Thoracic aorta (tissue), 2 donors: Measurements from ENCODE around the gene KRTAP12-3. TPM values are rescaled to one million over a fixed set of nuclear protein-coding genes. Genes with fewer than 3 reads are reported as not detected.

Experiments used
- ATAC-seq: fragments of 150-250 bp; one replicate; pipeline ENCODE4 v1.8.0; 2017; ENCODE audit warnings: low read depth; ENCODE audit not compliant: insufficient number of reproducible peaks, low FRiP score
- DNase-seq: peaks from one replicate; pipeline ENCODE4 v3.0.0-alpha.2; 2020; ENCODE audit warnings: low spot score
- H3K27ac ChIP-seq, 2 donors: fragments of 200-600 bp; sonication (generic); 1 replicate in 1 of 2; 2 replicates in 1 of 2; pipeline ENCODE4 v1.5.1; 2016; ENCODE audit warnings: mild to moderate bottlenecking in 2 of 2, moderate library complexity in 2 of 2
- H3K27me3 ChIP-seq: fragments of 200-600 bp; sonication (generic); replicated peaks from 2 replicates; pipeline ENCODE4 v1.6.0; 2016; ENCODE audit warnings: mild to moderate bottlenecking; ENCODE audit not compliant: insufficient read depth
- H3K36me3 ChIP-seq: fragments of 200-600 bp; sonication (generic); one replicate; pipeline ENCODE4 v1.5.1; 2016
- H3K4me1 ChIP-seq, 2 donors: fragments of 200-600 bp; sonication (generic); 1 replicate in 1 of 2; 2 replicates in 1 of 2; pipeline versions ENCODE4 v1.5.1 to v1.6.0; 2016; ENCODE audit warnings: low read depth in 2 of 2, mild to moderate bottlenecking in 1 of 2; ENCODE audit not compliant: control insufficient read depth in 1 of 2
- H3K4me3 ChIP-seq: fragments of 200-600 bp; sonication (generic); 2 replicates; pipeline ENCODE4 v1.5.1; 2016; ENCODE audit warnings: mild to moderate bottlenecking
- H3K9me3 ChIP-seq: fragments of 200-600 bp; sonication (generic); 2 replicates; pipeline ENCODE4 v1.5.1; 2016
- CTCF ChIP-seq: fragments of 200-600 bp; sonication (generic); IDR thresholded peaks from one replicate; pipeline ENCODE4 v1.5.1; 2019; ENCODE audit warnings: antibody characterized with exemption
- total RNA-seq, 2 donors: library from RNA; depleted of rRNA; stranded (reverse); fragments of >200 nt; gene quantifications; one replicate each; pipeline versions ENCODE4 v1.1.0 to v1.2.3, GENCODE V29; 2016

KRTAP12-3 gene
- total RNA-seq, 2 donors from 2014 or later, result not detected

DNA sequence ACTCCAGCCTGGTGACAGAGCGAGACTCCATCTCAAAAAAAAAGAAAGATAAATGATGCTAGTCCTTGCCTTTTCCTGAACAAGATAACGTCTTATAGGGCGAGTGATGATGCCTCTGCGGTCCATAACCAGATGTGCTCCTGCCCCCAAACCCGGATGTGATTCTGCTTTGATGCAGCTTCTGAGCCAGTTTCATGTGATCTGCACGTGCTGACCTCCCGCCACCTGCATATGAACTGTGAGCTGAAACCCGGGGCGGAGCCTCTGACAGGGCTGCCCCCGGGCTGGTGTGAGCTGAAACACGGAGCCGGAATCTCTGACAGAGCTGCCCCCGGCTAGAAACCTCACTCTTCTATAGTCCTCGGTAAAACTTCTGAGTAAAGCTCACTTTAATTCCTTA lies 4.6 kb upstream of the KRTAP12-3 start:
- no peak for TF ChIP-seq CTCF
- ATAC-seq (no peak), DNase-seq (no peak)
- Histone ChIP-seq H3K27me3 (no peaks in the 10 kb centered on the region), H3K36me3 (no peaks in the 10 kb centered on the region), H3K4me3 (no peak overlapping the region), H3K4me1 (no peaks in the 10 kb centered on the region), H3K9me3 (peaks cover 3% of the 10 kb centered on the region), H3K27ac (no peak overlapping the region)

DNA sequence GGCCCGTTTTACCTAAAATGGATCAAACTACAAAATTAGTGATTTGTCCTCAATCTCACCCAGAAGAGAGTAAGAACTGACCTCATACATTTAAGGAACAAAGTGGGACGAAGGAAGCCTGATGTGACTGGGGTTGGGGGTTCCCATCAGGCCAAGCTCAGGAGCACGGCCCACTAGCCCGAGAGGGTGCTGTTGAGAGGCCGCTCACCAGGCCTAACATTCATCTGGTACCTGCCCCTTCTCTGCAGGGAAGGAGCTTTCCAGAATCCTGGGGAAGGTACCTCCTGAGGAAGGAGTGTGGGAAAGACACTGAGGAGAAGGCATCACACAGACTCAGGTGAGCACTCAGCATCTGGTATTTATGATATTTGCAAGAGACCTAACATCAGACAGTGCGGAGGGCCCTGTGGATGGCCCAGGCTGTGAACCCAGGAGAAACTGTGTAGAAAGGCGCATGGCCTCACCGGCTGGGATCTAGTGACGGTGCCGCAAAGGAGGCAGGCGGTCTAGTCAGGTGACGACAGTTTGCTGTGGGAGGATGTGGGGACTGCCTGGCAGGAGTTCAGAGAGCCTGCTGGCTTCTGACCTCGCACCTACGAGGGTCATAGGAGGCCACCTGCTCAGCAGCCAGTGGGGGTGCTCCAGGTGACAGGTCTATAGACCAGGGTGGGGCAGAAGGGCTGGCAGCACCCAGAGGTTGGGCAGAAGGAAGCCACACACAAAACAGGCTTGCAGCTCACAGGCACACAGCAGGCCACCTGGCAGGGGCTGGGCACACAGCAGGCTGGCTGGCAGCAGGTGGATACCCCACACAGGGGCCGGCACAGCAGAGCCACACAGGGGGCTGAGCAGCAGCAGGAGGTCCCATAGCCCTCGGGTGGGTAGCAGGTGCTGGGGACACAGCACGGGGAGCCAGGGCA lies 3.8 kb upstream of the KRTAP12-3 start:
- H3K36me3 ChIP-seq, result no peaks in the 10 kb centered on the region
- no peaks in the 10 kb centered on the region for H3K4me1 ChIP-seq
- TF ChIP-seq CTCF, result no peak
- peaks cover 3% of the 10 kb centered on the region for H3K9me3 ChIP-seq
- no peaks in the 10 kb centered on the region for H3K27me3 ChIP-seq
- H3K27ac ChIP-seq, result no peak overlapping the region
- H3K4me3 ChIP-seq, result no peak overlapping the region
- no peak for DNase-seq
- ATAC-seq, result no peak

- no peaks in the 10 kb centered on the region for H3K36me3 ChIP-seq
- no peaks in the 10 kb centered on the region for H3K4me1 ChIP-seq
- no peak for ATAC-seq
- no peaks in the 10 kb centered on the region for H3K27me3 ChIP-seq
- no peak within 1 kb of the TSS for H3K4me3 ChIP-seq
- no peak for DNase-seq
- no peak for TF ChIP-seq CTCF
- peaks cover 3% of the 10 kb centered on the region for H3K9me3 ChIP-seq
- H3K27ac ChIP-seq, result no peak within 1 kb of the TSS
Observed at GRCh38 chr21:44654576-44655175, 3.1 kb upstream of the KRTAP12-3 start, which contains the start of gene KRTAP12-4. Gene KRTAP12-4, minus strand, starts transcription at chr21:44654659. Its CDS starts 45 bp downstream, at chr21:44654614.

- H3K27me3 ChIP-seq, result no peaks in the 10 kb centered on the region
- H3K4me1 ChIP-seq, result no peaks in the 10 kb centered on the region
- H3K9me3 ChIP-seq, result peaks cover 3% of the 10 kb centered on the region
- ATAC-seq, result no peak
- no peak overlapping the region for H3K27ac ChIP-seq
- no peaks in the 10 kb centered on the region for H3K36me3 ChIP-seq
- no peak overlapping the region for H3K4me3 ChIP-seq
- no peak for TF ChIP-seq CTCF
- DNase-seq, result no peak
Observed at GRCh38 chr21:44656868-44657267, 864 bp upstream of the KRTAP12-3 start.

- no peak overlapping the region for H3K27ac ChIP-seq
- no peak for TF ChIP-seq CTCF
- H3K9me3 ChIP-seq, result peaks cover 3% of the 10 kb centered on the region
- ATAC-seq (no peak), DNase-seq (no peak)
- H3K4me3 ChIP-seq, result no peak overlapping the region
- H3K27me3 ChIP-seq, result no peaks in the 10 kb centered on the region
- no peaks in the 10 kb centered on the region for H3K36me3 ChIP-seq
- H3K4me1 ChIP-seq, result no peaks in the 10 kb centered on the region
Observed at GRCh38 chr21:44658541-44658910, 794 bp downstream of the KRTAP12-3 start.
